Cardiac muscle cell (in vitro differentiated cells and primary cell): ENCODE data around the gene SLC13A5. TPM values are rescaled to one million over a fixed set of nuclear protein-coding genes. Genes with fewer than 3 reads are reported as not detected.

Source experiments
- DNase-seq, 2 donors: peaks; one replicate each; pipeline versions ENCODE4 v3.0.0 to v3.0.0-alpha.2; 2010 to 2017; ENCODE audit warnings: low read depth in 1 of 2, low spot score in 1 of 2
- H3K27ac ChIP-seq: fragments of 200-600 bp; sonication (generic); 2 replicates; pipeline ENCODE4 v1.5.1; 2016
- H3K27me3 ChIP-seq: fragments of 200-600 bp; sonication (generic); 2 replicates; pipeline ENCODE4 v1.6.0; 2016; ENCODE audit warnings: control low read depth
- H3K36me3 ChIP-seq: fragments of 200-600 bp; sonication (generic); 2 replicates; pipeline ENCODE4 v1.5.1; 2016; ENCODE audit warnings: control low read depth
- H3K4me1 ChIP-seq: fragments of 200-600 bp; sonication (generic); 2 replicates; pipeline ENCODE4 v1.8.1; 2017; ENCODE audit warnings: low read depth, mild to moderate bottlenecking, mixed run types
- H3K4me3 ChIP-seq: fragments of 200-600 bp; sonication (generic); 2 replicates; pipeline ENCODE4 v1.5.1; 2016; ENCODE audit warnings: mild to moderate bottlenecking
- H3K9me3 ChIP-seq: fragments of 200-600 bp; sonication (generic); 2 replicates; pipeline ENCODE4 v1.5.1; 2017; ENCODE audit warnings: low read depth, mild to moderate bottlenecking, control low read depth
- CTCF ChIP-seq: IDR thresholded peaks from 2 replicates; pipeline ENCODE4 v1.5.1; 2012; ENCODE audit warnings: low read depth, mild to moderate bottlenecking, low read length
- polyA plus RNA-seq: library from polyadenylated mRNA; unstranded; fragments of >200 nt; fragmentation: Nextera tagmentation; extraction: Ambion mirVana; gene quantifications from 2 replicates; pipeline ENCODE4 v1.2.1, GENCODE V29; 2016
- total RNA-seq: library from RNA; depleted of rRNA; stranded (reverse); fragments of >200 nt; gene quantifications from 2 replicates; pipeline ENCODE4 v1.2.3, GENCODE V29; 2016

The SLC13A5 gene
- total and polyA plus RNA-seq, 2 experiments from 2014 or later: 0.15 to 0.18 TPM

GRCh38 chr17:6637458-6637840 lies 75.7 kb downstream of the SLC13A5 start:
- no peaks in the 10 kb centered on the region for H3K27me3 ChIP-seq
- peaks cover 5% of the 10 kb centered on the region for H3K4me1 ChIP-seq
- no peak overlapping the region for H3K4me3 ChIP-seq
- no peak for TF ChIP-seq CTCF
- DNase-seq: no peak
- H3K27ac ChIP-seq: no peak overlapping the region
- peaks cover 20% of the 10 kb centered on the region for H3K36me3 ChIP-seq
- H3K9me3 ChIP-seq: no peaks in the 10 kb centered on the region

GRCh38 chr17:6636616-6637457 lies 76.3 kb downstream of the SLC13A5 start:
- Histone ChIP-seq H3K36me3 (peaks cover 21% of the 10 kb centered on the region), H3K4me3 (no peak overlapping the region), H3K9me3 (no peaks in the 10 kb centered on the region), H3K27ac (no peak overlapping the region), H3K27me3 (no peaks in the 10 kb centered on the region), H3K4me1 (peaks cover 3% of the 10 kb centered on the region)
- DNase-seq: no peak
- TF ChIP-seq CTCF: no peak

- H3K4me3 ChIP-seq: no peak overlapping the region
- TF ChIP-seq CTCF: no peak
- DNase-seq: no peak
- no peak overlapping the region for H3K27ac ChIP-seq
- no peaks in the 10 kb centered on the region for H3K9me3 ChIP-seq
- no peaks in the 10 kb centered on the region for H3K4me1 ChIP-seq
- no peaks in the 10 kb centered on the region for H3K27me3 ChIP-seq
- peaks cover 25% of the 10 kb centered on the region for H3K36me3 ChIP-seq
Observed at GRCh38 chr17:6636105-6636504, 77.1 kb downstream of the SLC13A5 start.

Other genes with a start within 250 kb of the SLC13A5 start
- gene PITPNM3, start 156.8 kb downstream of the SLC13A5 start, total RNA-seq: 3.1 and 6.5 TPM in 2 replicates
- gene PITPNM3, start 156.8 kb downstream of the SLC13A5 start, polyA plus RNA-seq: 0.77 and 1.8 TPM in 2 replicates
- gene KIAA0753, start 72.7 kb downstream of the SLC13A5 start, total RNA-seq: 11.3 and 13.5 TPM in 2 replicates
- 6.9 and 9.2 TPM in 2 replicates for gene KIAA0753, start 72.7 kb downstream of the SLC13A5 start, polyA plus RNA-seq
- gene TXNDC17, start 72.3 kb downstream of the SLC13A5 start, total RNA-seq: 128 and 270 TPM in 2 replicates
- gene TXNDC17, start 72.3 kb downstream of the SLC13A5 start, polyA plus RNA-seq: 279 and 467 TPM in 2 replicates
- gene MED31, start 61.8 kb downstream of the SLC13A5 start, total RNA-seq: 7.1 and 15.7 TPM in 2 replicates
- gene MED31, start 61.8 kb downstream of the SLC13A5 start, polyA plus RNA-seq: 44.1 and 72.6 TPM in 2 replicates
- 2.4 and 3.7 TPM in 2 replicates for gene C17orf100, start 61.6 kb downstream of the SLC13A5 start, total RNA-seq
- gene C17orf100, start 61.6 kb downstream of the SLC13A5 start, polyA plus RNA-seq: 7.1 and 8.2 TPM in 2 replicates
- gene XAF1, start 42.7 kb upstream of the SLC13A5 start, total RNA-seq: not detected in 2 replicates
- gene XAF1, start 42.7 kb upstream of the SLC13A5 start, polyA plus RNA-seq: not detected in 2 replicates
- gene FBXO39, start 62.8 kb upstream of the SLC13A5 start, total RNA-seq: not detected in 2 replicates
- not detected in 2 replicates for gene FBXO39, start 62.8 kb upstream of the SLC13A5 start, polyA plus RNA-seq
- 0.28 TPM in 1 of 2 replicates, not detected in the other for gene TEKT1, start 118.4 kb upstream of the SLC13A5 start, total RNA-seq
- gene TEKT1, start 118.4 kb upstream of the SLC13A5 start, polyA plus RNA-seq: not detected in 2 replicates